ENCODE measurements around the gene CDC14A. TPM values are rescaled to one million over a fixed set of nuclear protein-coding genes. Genes with fewer than 3 reads are reported as not detected.

The CDC14A gene
- total and polyA plus RNA-seq, 2 donors (not counting 1 experiment from before 2014, with no cell fraction given): 1.4 to 3.5 TPM

- H3K9me3 ChIP-seq (ENCODE audit: control insufficient read depth, insufficient read depth, low read depth, low read length): no peaks in the 10 kb centered on the region
- H2AFZ ChIP-seq (ENCODE audit: low read length): no peak overlapping the region
- no peaks in the 10 kb centered on the region for H3K36me3 ChIP-seq (ENCODE audit: control insufficient read depth, insufficient read depth, low read length)
- no peaks in the 10 kb centered on the region for H3K4me1 ChIP-seq (ENCODE audit: control insufficient read depth, extremely low read depth, insufficient read depth, low read length)
- no peak overlapping the region for H3K4me2 ChIP-seq (ENCODE audit: extremely low read depth, insufficient read depth, low read length)
- H3K4me3 ChIP-seq (replicated peaks in 1 of 4; ENCODE audit: control extremely low read depth in 1 of 4, insufficient read depth in 1 of 4, low read depth in 3 of 4, low read length in 4 of 4): no peak overlapping the region
- no peak overlapping the region for H3K9ac ChIP-seq (ENCODE audit: insufficient read depth, low read length)
- DNase-seq (ENCODE audit: low read depth in 2 of 2): no peak
- no peaks in the 10 kb centered on the region for H4K20me1 ChIP-seq (ENCODE audit: control insufficient read depth, extremely low read depth, insufficient read depth, low read length)
- H3K27ac ChIP-seq (ENCODE audit: insufficient read depth, low read length): no peak overlapping the region
- no peaks in the 10 kb centered on the region for H3K79me2 ChIP-seq (ENCODE audit: control insufficient read depth, insufficient read depth, low read length)
- TF ChIP-seq CTCF (conservative IDR thresholded peaks at IDR 0.05 in 1 of 2, IDR thresholded peaks at IDR 0.05 in 1 of 2; ENCODE audit: low read depth in 1 of 2, low read length in 2 of 2) (no peak), EZH2 (IDR thresholded peaks at IDR 0.05; ENCODE audit: low read length, missing control alignments) (no peak)
- no peaks in the 10 kb centered on the region for H3K27me3 ChIP-seq (ENCODE audit: control insufficient read depth, insufficient read depth, low read length)
Measured at GRCh38 chr1:100481303-100481702, 129.0 kb downstream of the CDC14A start.

- Histone ChIP-seq H3K9ac (ENCODE audit: insufficient read depth, low read length) (no peak overlapping the region), H3K9me3 (ENCODE audit: control insufficient read depth, insufficient read depth, low read depth, low read length) (no peaks in the 10 kb centered on the region), H3K27ac (ENCODE audit: insufficient read depth, low read length) (no peak overlapping the region), H4K20me1 (ENCODE audit: control insufficient read depth, extremely low read depth, insufficient read depth, low read length) (no peaks in the 10 kb centered on the region), H3K79me2 (ENCODE audit: control insufficient read depth, insufficient read depth, low read length) (no peaks in the 10 kb centered on the region), H3K27me3 (ENCODE audit: control insufficient read depth, insufficient read depth, low read length) (no peaks in the 10 kb centered on the region), H3K4me3 (replicated peaks in 1 of 4; ENCODE audit: control extremely low read depth in 1 of 4, insufficient read depth in 1 of 4, low read depth in 3 of 4, low read length in 4 of 4) (no peak overlapping the region), H3K36me3 (ENCODE audit: control insufficient read depth, insufficient read depth, low read length) (no peaks in the 10 kb centered on the region), H2AFZ (ENCODE audit: low read length) (no peak overlapping the region), H3K4me1 (ENCODE audit: control insufficient read depth, extremely low read depth, insufficient read depth, low read length) (no peaks in the 10 kb centered on the region), H3K4me2 (ENCODE audit: extremely low read depth, insufficient read depth, low read length) (no peak overlapping the region)
- DNase-seq (ENCODE audit: low read depth in 2 of 2): no peak
- TF ChIP-seq EZH2 (IDR thresholded peaks at IDR 0.05; ENCODE audit: low read length, missing control alignments): no peak
- TF ChIP-seq CTCF (conservative IDR thresholded peaks at IDR 0.05 in 1 of 2, IDR thresholded peaks at IDR 0.05 in 1 of 2; ENCODE audit: low read depth in 1 of 2, low read length in 2 of 2): no peak
Measured at GRCh38 chr1:100482167-100482566, 129.9 kb downstream of the CDC14A start.

- H3K36me3 ChIP-seq (ENCODE audit: control insufficient read depth, insufficient read depth, low read length): no peaks in the 10 kb centered on the region
- no peaks in the 10 kb centered on the region for H3K9me3 ChIP-seq (ENCODE audit: control insufficient read depth, insufficient read depth, low read depth, low read length)
- no peaks in the 10 kb centered on the region for H4K20me1 ChIP-seq (ENCODE audit: control insufficient read depth, extremely low read depth, insufficient read depth, low read length)
- TF ChIP-seq CTCF (conservative IDR thresholded peaks at IDR 0.05 in 1 of 2, IDR thresholded peaks at IDR 0.05 in 1 of 2; ENCODE audit: low read depth in 1 of 2, low read length in 2 of 2): no peak
- no peak for TF ChIP-seq EZH2 (IDR thresholded peaks at IDR 0.05; ENCODE audit: low read length, missing control alignments)
- no peaks in the 10 kb centered on the region for H3K79me2 ChIP-seq (ENCODE audit: control insufficient read depth, insufficient read depth, low read length)
- H3K4me2 ChIP-seq (ENCODE audit: extremely low read depth, insufficient read depth, low read length): no peak overlapping the region
- H2AFZ ChIP-seq (ENCODE audit: low read length): no peak overlapping the region
- DNase-seq (ENCODE audit: low read depth in 2 of 2): no peak
- H3K27me3 ChIP-seq (ENCODE audit: control insufficient read depth, insufficient read depth, low read length): no peaks in the 10 kb centered on the region
- H3K4me3 ChIP-seq (replicated peaks in 1 of 4; ENCODE audit: control extremely low read depth in 1 of 4, insufficient read depth in 1 of 4, low read depth in 3 of 4, low read length in 4 of 4): no peak overlapping the region
- no peaks in the 10 kb centered on the region for H3K4me1 ChIP-seq (ENCODE audit: control insufficient read depth, extremely low read depth, insufficient read depth, low read length)
- no peak overlapping the region for H3K9ac ChIP-seq (ENCODE audit: insufficient read depth, low read length)
- no peak overlapping the region for H3K27ac ChIP-seq (ENCODE audit: insufficient read depth, low read length)
Measured at GRCh38 chr1:100482748-100483147, 130.4 kb downstream of the CDC14A start.

Measured in fibroblast of lung (primary cell).